Cardiac muscle cell (in vitro differentiated cells and primary cell): ENCODE results near the gene ERLEC1. TPM values are rescaled to one million over a fixed set of nuclear protein-coding genes. Genes with fewer than 3 reads are reported as not detected.

ENCODE experiments used
- DNase-seq, 2 donors: peaks; one replicate each; pipeline versions ENCODE4 v3.0.0 to v3.0.0-alpha.2; 2010 to 2017; ENCODE audit warnings: low read depth in 1 of 2, low spot score in 1 of 2
- H3K27ac ChIP-seq: fragments of 200-600 bp; sonication (generic); 2 replicates; pipeline ENCODE4 v1.5.1; 2016
- H3K27me3 ChIP-seq: fragments of 200-600 bp; sonication (generic); 2 replicates; pipeline ENCODE4 v1.6.0; 2016; ENCODE audit warnings: control low read depth
- H3K36me3 ChIP-seq: fragments of 200-600 bp; sonication (generic); 2 replicates; pipeline ENCODE4 v1.5.1; 2016; ENCODE audit warnings: control low read depth
- H3K4me1 ChIP-seq: fragments of 200-600 bp; sonication (generic); 2 replicates; pipeline ENCODE4 v1.8.1; 2017; ENCODE audit warnings: low read depth, mild to moderate bottlenecking, mixed run types
- H3K4me3 ChIP-seq: fragments of 200-600 bp; sonication (generic); 2 replicates; pipeline ENCODE4 v1.5.1; 2016; ENCODE audit warnings: mild to moderate bottlenecking
- H3K9me3 ChIP-seq: fragments of 200-600 bp; sonication (generic); 2 replicates; pipeline ENCODE4 v1.5.1; 2017; ENCODE audit warnings: low read depth, mild to moderate bottlenecking, control low read depth
- polyA plus RNA-seq: library from polyadenylated mRNA; unstranded; fragments of >200 nt; fragmentation: Nextera tagmentation; extraction: Ambion mirVana; gene quantifications from 2 replicates; pipeline ENCODE4 v1.2.1, GENCODE V29; 2016
- total RNA-seq: library from RNA; depleted of rRNA; stranded (reverse); fragments of >200 nt; gene quantifications from 2 replicates; pipeline ENCODE4 v1.2.3, GENCODE V29; 2016
- TF ChIP-seq, protein P1 (sequence below): IDR thresholded peaks from 2 replicates; pipeline ENCODE4 v1.5.1; 2012; ENCODE audit warnings: low read depth, mild to moderate bottlenecking, low read length

ERLEC1 gene
- total and polyA plus RNA-seq, 2 experiments from 2014 or later = 50.1 to 50.8 TPM

DNA sequence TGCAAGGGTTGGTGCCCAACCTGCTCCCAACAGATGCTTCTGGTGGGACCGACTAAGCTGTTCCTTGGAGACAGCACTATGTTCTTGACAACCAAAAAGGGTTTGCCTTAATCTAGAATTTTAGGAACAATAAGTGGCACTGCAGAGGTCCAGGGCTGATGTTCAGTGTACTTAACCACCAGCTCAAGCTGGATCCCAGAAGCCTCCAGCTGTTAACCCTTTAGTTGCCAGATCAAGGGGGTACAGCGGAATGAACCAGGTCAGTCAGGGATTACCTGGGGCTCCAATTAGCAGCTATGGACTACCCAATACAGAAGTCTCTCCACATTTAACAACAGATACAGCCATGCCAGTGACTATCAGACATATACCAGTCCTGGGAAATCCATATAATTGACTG, 69.4 kb downstream of the ERLEC1 start:
- peak in 1 of 2 donors; percentile 2 for DNase-seq
- TF ChIP-seq, protein P1, sequence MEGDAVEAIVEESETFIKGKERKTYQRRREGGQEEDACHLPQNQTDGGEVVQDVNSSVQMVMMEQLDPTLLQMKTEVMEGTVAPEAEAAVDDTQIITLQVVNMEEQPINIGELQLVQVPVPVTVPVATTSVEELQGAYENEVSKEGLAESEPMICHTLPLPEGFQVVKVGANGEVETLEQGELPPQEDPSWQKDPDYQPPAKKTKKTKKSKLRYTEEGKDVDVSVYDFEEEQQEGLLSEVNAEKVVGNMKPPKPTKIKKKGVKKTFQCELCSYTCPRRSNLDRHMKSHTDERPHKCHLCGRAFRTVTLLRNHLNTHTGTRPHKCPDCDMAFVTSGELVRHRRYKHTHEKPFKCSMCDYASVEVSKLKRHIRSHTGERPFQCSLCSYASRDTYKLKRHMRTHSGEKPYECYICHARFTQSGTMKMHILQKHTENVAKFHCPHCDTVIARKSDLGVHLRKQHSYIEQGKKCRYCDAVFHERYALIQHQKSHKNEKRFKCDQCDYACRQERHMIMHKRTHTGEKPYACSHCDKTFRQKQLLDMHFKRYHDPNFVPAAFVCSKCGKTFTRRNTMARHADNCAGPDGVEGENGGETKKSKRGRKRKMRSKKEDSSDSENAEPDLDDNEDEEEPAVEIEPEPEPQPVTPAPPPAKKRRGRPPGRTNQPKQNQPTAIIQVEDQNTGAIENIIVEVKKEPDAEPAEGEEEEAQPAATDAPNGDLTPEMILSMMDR = no peak
- peaks cover 4% of the 10 kb centered on the region for H3K36me3 ChIP-seq
- H3K27me3 ChIP-seq = no peaks in the 10 kb centered on the region
- H3K9me3 ChIP-seq = no peaks in the 10 kb centered on the region
- H3K27ac ChIP-seq = no peak overlapping the region
- H3K4me1 ChIP-seq = no peaks in the 10 kb centered on the region
- H3K4me3 ChIP-seq = no peak overlapping the region

DNA sequence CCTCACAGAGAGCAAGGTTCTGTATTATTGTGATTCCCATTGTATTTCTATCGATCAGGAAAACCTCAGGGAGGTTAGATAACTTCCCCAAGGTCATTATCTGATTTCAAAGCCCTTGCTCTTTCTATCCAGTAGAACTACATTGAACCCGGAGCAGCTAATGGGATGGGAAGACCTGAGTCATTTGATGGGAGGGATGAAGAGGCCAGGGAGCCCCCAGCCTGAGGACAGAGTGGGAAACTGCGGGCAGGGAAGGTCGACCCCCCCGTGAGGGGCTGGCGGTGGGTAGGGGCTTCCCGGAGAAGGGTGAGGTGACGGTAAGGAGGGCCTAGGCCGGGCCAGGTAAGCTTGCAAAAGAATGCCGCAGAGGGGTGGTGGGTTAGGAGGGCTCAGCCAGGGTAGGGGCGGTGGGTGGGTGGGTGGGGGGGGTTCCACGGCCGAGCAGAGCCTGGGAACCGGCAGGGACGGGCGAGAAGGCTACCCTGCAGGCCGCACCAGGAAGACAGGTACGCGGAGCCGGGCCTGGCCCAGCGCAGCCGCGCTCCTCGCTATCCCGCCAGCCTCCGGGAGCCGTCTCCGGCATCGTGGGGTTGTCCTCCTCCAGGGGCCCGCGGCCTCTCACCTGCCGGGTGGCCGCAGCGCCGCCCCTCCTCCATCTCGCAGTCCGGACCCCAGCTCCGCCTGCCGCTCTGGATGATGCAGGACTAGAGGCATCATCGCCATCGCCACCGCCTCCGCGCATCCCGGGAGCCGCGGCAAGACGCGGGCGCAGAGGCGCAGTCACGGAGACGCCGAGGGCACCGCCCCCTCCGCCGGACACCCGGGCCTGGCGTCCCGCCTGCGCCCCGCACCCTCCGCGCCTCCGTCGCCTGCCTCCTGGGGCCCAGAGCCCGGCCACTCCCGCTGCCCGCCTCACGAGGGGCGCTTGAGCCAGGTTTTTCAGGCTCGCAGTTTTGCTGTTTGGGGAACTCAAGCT, 72.7 kb downstream of the ERLEC1 start, which contains the start of gene GPR75:
Gene GPR75 (minus strand): TSS at position 762 of the 976 bp plus-strand sequence. CDS start 5,211 bp downstream, outside the sequence.
- TF ChIP-seq, protein P1 = no peak
- DNase-seq = peak; percentile 32 to 38
- no peak within 1 kb of the TSS for H3K4me3 ChIP-seq
- no peaks in the 10 kb centered on the region for H3K9me3 ChIP-seq
- no peak within 1 kb of the TSS for H3K27ac ChIP-seq
- H3K4me1 ChIP-seq = no peaks in the 10 kb centered on the region
- H3K36me3 ChIP-seq = no peaks in the 10 kb centered on the region
- H3K27me3 ChIP-seq = no peaks in the 10 kb centered on the region

DNA sequence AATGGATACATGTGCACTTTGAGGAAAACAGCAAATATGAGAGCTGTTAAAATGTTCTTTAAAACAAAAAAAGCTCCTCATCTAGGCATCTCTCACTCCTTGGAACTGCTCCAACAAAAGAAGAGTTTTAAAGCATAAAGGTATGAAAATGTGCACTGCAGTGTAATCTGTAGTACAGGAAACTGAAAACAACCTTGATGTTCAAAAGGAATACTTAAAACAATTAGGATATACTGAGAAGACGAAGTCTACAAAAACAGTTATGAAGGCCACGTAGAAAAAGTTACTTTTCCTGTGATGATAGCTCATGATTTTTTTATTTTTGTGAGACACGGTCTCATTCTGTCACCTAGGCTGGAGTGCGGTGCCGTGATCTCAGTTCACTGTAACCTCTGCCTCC, 75.0 kb downstream of the ERLEC1 start:
- no peak for DNase-seq
- TF ChIP-seq, protein P1 = no peak
- Histone ChIP-seq H3K27me3 (no peaks in the 10 kb centered on the region), H3K9me3 (no peaks in the 10 kb centered on the region), H3K4me1 (no peaks in the 10 kb centered on the region), H3K27ac (no peak overlapping the region), H3K36me3 (peaks cover 22% of the 10 kb centered on the region), H3K4me3 (no peak overlapping the region)

DNA sequence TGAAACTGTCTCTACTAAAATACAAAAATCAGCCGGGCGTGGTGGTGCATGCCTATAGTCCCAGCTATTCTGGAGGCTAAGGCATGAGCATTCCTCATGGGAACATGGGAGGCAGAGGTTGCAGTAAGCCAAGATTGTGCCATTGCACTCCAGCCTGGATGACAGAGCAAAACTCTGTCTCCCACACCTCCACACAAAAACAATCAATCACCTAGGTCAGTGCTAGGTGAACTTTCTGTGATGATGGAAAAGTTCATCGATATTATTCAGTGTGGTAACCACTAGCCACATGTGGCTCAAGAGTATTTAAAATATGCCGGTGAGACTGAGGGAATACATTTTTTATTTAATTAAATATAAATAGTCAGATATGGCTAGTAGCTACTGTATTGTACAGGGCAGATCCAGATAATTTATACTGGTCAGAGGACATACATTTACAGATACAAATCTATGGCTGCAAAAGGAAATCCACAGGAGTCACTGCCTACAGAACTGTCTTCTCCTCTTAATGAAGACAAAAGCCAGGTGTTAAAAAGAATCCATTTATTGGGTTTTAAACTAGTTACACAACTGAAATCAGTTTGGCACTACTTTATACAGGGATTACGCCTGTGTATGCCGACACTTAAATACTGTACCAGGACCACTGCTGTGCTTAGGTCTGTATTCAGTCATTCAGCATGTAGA, 76.8 kb downstream of the ERLEC1 start:
- H3K27ac ChIP-seq = no peak overlapping the region
- no peak for DNase-seq
- peaks cover 28% of the 10 kb centered on the region for H3K36me3 ChIP-seq
- H3K4me3 ChIP-seq = no peak overlapping the region
- no peaks in the 10 kb centered on the region for H3K9me3 ChIP-seq
- H3K4me1 ChIP-seq = no peaks in the 10 kb centered on the region
- TF ChIP-seq, protein P1 = no peak
- no peaks in the 10 kb centered on the region for H3K27me3 ChIP-seq

DNA sequence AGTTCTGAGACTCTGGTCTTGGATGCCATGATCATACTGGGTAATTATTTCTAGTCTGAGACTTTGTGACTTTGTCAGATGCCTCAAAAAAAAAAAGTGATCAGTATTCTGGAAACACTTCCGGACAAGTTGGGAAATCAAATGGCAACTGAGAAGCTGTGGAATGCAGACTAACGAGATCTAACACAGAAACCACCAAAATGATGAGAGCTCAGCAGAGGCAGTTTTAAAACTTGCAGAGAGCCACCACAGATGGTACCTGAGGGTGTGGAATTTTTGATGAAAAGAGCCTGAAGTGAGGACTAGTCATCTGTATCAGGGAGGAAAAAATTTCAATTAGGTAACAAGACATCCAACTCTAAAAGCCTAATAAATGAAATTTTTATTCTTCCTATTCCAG, 78.4 kb downstream of the ERLEC1 start:
- Histone ChIP-seq H3K27ac (no peak overlapping the region), H3K4me3 (no peak overlapping the region), H3K9me3 (no peaks in the 10 kb centered on the region), H3K27me3 (no peaks in the 10 kb centered on the region), H3K36me3 (peaks cover 33% of the 10 kb centered on the region), H3K4me1 (no peaks in the 10 kb centered on the region)
- no peak for DNase-seq
- TF ChIP-seq, protein P1 = no peak
